ENCODE results near the gene SHANK1.
"Not testable (repeated sequence)": the region's sequence is repeated elsewhere in the genome, so short reads cannot be mapped to it uniquely, and the experiment has no call there.

SHANK1 gene

DNA sequence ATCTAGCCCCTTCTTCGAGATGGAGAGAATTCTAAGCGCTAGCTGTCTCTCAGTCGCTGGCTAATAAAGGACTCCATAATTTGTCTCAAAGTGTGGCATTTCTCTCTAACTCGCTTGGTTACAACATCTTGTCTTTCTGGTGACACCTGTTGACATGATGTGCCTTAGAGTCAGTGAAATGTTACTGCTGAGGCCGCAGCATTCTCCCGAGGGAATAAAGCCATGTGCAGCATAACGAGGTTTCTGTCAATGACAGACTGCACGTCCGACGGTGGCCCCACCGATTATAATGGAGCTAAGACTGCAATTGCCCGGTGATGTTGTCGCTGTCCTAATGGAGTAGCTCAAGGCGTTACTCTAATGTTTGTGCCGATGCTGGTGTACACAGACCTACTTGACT, 30.4 kb upstream of the SHANK1 start:
- no peak for DNase-seq (ENCODE audit: extremely low read depth, low read depth)
- TF ChIP-seq, protein P1, sequence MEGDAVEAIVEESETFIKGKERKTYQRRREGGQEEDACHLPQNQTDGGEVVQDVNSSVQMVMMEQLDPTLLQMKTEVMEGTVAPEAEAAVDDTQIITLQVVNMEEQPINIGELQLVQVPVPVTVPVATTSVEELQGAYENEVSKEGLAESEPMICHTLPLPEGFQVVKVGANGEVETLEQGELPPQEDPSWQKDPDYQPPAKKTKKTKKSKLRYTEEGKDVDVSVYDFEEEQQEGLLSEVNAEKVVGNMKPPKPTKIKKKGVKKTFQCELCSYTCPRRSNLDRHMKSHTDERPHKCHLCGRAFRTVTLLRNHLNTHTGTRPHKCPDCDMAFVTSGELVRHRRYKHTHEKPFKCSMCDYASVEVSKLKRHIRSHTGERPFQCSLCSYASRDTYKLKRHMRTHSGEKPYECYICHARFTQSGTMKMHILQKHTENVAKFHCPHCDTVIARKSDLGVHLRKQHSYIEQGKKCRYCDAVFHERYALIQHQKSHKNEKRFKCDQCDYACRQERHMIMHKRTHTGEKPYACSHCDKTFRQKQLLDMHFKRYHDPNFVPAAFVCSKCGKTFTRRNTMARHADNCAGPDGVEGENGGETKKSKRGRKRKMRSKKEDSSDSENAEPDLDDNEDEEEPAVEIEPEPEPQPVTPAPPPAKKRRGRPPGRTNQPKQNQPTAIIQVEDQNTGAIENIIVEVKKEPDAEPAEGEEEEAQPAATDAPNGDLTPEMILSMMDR (IDR thresholded peaks at IDR 0.05; ENCODE audit: low read depth, low read length), result no peak

DNA sequence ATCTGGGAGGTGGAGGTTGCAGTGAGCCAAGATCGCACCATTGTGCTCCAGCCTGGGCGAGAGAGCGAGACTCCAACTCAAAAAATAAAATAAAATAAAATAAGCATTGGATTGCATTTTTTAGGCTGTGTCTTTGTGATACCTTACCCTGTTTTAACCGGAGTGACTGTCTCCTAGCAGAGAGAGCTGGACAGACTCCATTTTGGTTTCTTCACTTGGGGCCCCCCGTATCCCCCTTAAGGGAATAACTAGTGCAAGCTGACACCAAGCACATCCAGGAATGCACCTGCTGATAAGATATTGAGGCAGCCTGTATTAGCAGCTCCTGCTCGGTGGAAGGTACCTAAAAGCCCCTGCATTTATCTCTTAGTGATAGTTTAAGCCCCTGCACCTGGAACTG, 29.9 kb upstream of the SHANK1 start:
- TF ChIP-seq, protein P1 (IDR thresholded peaks at IDR 0.05; ENCODE audit: low read depth, low read length), result no peak
- no peak for DNase-seq (ENCODE audit: extremely low read depth, low read depth)

DNA sequence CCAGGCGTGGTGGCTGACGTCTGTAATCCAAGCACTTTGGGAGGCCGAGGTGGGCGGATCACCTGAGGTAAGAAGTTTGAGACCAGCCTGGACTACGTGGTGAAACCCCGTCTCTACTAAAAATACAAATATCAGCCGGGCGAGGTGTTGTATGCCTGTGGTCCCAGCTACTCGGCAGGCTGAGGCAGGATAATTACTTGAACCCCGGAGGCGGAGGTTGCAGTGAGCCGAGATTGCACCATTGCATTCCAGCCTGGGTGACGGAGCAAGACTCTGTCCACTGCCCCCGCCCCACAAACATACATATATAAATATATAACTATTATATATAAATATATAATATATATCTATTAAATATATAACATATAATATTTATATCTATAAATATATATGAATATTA, 27.5 kb upstream of the SHANK1 start:
- not testable (repeated sequence) for DNase-seq (ENCODE audit: extremely low read depth, low read depth)

DNA sequence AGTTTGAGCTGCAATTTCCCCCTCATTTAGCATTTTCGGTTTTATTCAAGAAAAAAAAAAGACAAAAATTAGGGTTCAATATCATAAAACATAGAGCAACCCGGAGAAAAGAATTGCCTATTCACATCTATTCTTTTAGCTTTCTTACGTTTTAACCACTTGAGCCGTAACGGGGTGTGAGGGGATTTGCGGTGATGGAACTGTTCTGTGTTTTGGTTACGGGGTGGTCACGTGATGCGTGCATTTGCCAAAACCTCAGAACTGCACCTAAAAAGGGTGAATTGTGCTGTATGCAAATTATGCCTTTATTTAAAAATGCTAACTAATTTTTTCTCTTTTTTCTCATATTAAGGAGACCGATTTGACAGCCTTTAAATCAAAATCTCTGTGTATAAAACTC, 25.6 kb upstream of the SHANK1 start:
- TF ChIP-seq, protein P1 (IDR thresholded peaks at IDR 0.05; ENCODE audit: low read depth, low read length), result no peak
- no peak for DNase-seq (ENCODE audit: extremely low read depth, low read depth)

DNA sequence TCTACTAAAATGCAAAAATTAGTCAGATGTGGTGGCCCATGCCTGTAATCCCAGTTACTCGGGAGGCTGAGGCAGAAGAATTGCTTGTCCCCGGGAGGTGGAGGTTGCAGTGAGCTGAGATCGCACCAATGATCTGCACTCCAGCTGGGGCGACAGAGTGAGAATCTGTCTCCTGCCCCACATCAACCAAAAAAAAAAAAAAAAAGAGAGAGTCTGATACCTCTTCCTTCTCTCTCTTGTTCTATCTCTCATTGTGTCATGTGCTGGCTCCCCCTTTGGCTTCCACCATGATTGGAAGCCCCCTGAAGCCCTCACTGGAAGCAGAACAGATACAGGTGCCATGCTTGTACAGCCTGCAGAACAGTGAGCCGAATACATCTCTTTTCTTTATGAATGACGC, 23.9 kb upstream of the SHANK1 start:
- no peak for DNase-seq (ENCODE audit: extremely low read depth, low read depth)

DNA sequence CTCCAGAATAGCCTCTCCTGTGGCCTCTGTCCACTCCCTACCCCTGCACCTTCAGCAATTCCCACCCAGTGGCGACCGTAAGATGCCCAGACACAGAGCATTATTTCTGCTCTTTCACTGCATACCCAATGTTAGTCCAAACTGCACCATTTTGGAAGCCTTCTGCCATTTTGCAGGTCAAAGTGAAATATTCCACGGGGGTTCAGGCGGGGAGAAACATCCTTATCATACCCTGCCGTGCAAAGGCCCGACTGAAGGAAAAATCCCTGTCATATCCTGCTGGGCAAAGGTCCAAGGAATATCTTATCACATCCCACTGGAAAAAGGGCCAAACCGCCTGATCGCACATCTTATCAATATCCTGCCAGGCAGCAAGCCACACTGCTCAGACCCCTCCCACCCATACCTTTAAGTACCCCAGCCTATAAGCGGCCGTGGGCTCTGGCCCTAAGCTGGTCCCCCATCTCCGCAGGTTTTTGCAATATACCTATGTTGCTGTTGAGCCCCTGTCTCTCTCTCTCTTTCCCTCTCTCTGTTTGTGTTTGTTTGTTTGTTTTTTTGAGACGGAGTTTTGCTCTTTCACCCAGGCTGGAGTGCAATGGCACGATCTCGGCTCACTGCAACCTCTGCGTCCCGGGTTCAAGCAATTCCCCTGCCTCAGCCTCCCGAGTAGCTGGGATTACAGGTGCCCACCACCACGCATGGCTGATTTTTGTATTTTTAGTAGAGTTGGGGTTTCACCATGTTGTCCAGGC, 21.8 kb upstream of the SHANK1 start:
- TF ChIP-seq, protein P1 (IDR thresholded peaks at IDR 0.05; ENCODE audit: low read depth, low read length), result no peak
- no peak for DNase-seq (ENCODE audit: extremely low read depth, low read depth)

More for the DNA sequence above, 23.9 kb upstream of the SHANK1 start:
- TF ChIP-seq, protein P1 (IDR thresholded peaks at IDR 0.05; ENCODE audit: low read depth, low read length), result no peak

DNA sequence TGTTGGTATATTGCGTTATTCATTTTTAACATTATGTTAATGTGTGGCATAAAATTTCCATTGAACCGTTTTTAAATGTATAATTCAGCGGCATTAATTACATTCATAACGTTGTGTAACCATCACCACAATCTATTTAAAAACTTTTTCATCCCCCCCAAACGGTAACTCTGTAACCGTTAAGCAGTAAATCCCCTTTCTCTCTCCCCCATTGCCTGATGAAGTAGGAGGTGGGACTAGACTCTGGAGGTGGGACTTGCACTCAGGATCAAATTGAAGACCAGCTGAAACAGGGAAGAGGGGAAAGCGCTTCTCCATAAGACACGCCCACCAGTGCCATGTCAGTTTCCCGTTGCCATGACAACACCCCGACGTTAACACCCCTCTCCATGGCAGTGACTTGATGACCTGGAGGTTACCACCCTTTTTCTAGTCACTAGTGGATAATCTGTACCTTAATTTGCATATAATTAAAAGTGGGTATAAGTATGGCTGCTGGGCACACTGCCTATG, 20.4 kb upstream of the SHANK1 start:
- TF ChIP-seq, protein P1 (IDR thresholded peaks at IDR 0.05; ENCODE audit: low read depth, low read length), result no peak
- no peak for DNase-seq (ENCODE audit: extremely low read depth, low read depth)

All from AG09319 (cell line).